22Rv1 (cell line): ENCODE measurements around the gene B3GALNT1.

Experiments
- CTCF ChIP-seq: fragments of 450-650 bp; IDR thresholded peaks from 2 replicates; pipeline ENCODE4 v1.5.1; 2017; ENCODE audit warnings: mild to moderate bottlenecking
- ZFX ChIP-seq: fragments of 450-650 bp; IDR thresholded peaks from 2 replicates; pipeline ENCODE4 v1.6.1; 2017; ENCODE audit warnings: antibody characterized with exemption, borderline replicate concordance

DNA sequence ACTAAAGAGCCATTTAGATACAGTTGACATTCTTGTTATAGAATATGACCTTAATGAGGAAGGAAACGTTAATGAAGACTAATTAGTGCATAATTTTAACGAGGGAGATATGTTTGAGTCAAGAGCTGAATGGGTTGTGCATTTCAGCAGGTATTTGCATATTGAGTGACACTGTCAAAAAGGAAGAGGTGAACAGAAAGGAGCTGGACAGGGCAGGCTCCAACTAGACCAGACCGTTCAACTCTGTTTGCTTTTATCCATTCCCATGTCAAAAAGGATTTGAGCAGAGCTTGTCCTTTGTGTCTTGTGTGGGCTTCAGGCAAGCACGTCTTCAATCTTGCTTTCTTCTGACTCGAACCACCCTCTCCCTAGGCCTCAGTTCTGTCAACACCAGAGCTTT, 40.7 kb downstream of the B3GALNT1 start:
- TF ChIP-seq CTCF (no peak), ZFX (no peak)
